ENCODE results near the gene RUNX3.

GRCh38 chr1:24955161-24955560, 25.1 kb upstream of the RUNX3 start:
- TF ChIP-seq, protein P1, sequence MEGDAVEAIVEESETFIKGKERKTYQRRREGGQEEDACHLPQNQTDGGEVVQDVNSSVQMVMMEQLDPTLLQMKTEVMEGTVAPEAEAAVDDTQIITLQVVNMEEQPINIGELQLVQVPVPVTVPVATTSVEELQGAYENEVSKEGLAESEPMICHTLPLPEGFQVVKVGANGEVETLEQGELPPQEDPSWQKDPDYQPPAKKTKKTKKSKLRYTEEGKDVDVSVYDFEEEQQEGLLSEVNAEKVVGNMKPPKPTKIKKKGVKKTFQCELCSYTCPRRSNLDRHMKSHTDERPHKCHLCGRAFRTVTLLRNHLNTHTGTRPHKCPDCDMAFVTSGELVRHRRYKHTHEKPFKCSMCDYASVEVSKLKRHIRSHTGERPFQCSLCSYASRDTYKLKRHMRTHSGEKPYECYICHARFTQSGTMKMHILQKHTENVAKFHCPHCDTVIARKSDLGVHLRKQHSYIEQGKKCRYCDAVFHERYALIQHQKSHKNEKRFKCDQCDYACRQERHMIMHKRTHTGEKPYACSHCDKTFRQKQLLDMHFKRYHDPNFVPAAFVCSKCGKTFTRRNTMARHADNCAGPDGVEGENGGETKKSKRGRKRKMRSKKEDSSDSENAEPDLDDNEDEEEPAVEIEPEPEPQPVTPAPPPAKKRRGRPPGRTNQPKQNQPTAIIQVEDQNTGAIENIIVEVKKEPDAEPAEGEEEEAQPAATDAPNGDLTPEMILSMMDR (IDR thresholded peaks at IDR 0.05): no peak
- no peak for TF ChIP-seq POLR2A (IDR thresholded peaks at IDR 0.05)

Measured in uterus (tissue), 2 donors.